Measurements from ENCODE around the gene CAMK2B. TPM values are rescaled to one million over a fixed set of nuclear protein-coding genes. Genes with fewer than 3 reads are reported as not detected.

CAMK2B gene
- total and polyA plus RNA-seq, 9 donors, result 0.22 to 1.4 (median 0.45) TPM; not detected in 2

DNA sequence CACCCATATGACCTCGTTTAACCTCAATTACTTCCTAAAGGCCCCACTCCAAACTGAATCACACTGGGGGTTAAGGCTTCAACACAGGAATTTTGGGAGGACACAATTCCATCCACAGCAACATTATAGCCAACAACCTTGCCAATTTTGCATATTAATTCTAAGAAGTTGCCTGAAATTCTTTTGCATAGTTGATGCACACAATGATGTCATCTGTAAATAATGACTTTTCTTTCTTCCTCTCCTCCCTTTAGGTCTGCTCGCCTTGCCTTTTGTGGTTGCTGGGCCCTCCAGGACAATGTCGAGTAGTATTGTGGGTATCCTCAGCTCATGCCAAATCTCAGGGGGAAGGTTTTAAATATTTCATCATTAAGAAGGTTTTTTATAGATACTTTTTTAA lies 16.0 kb upstream of the CAMK2B start:
- no peak overlapping the region for H3K27ac ChIP-seq
- WGBS, 3 donors, result 74 to 85% (median 80%) methylated on average over 3 of the region's 3 CpGs
- TF ChIP-seq POLR2A (IDR thresholded peaks at IDR 0.05) (no peak), EP300 (IDR thresholded peaks at IDR 0.05) (no peak)
- TF ChIP-seq, protein P1, sequence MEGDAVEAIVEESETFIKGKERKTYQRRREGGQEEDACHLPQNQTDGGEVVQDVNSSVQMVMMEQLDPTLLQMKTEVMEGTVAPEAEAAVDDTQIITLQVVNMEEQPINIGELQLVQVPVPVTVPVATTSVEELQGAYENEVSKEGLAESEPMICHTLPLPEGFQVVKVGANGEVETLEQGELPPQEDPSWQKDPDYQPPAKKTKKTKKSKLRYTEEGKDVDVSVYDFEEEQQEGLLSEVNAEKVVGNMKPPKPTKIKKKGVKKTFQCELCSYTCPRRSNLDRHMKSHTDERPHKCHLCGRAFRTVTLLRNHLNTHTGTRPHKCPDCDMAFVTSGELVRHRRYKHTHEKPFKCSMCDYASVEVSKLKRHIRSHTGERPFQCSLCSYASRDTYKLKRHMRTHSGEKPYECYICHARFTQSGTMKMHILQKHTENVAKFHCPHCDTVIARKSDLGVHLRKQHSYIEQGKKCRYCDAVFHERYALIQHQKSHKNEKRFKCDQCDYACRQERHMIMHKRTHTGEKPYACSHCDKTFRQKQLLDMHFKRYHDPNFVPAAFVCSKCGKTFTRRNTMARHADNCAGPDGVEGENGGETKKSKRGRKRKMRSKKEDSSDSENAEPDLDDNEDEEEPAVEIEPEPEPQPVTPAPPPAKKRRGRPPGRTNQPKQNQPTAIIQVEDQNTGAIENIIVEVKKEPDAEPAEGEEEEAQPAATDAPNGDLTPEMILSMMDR (IDR thresholded peaks at IDR 0.05), result no peak
- no peaks in the 10 kb centered on the region for H3K4me1 ChIP-seq (ENCODE audit: insufficient read depth)
- DNase-seq, result no peak
- H3K9me3 ChIP-seq, result no peaks in the 10 kb centered on the region
- intact Hi-C loops (cut with DNase I), result no loop called here
- H3K36me3 ChIP-seq, result no peaks in the 10 kb centered on the region
- H3K4me3 ChIP-seq, result no peak overlapping the region
- no peaks in the 10 kb centered on the region for H3K27me3 ChIP-seq

DNA sequence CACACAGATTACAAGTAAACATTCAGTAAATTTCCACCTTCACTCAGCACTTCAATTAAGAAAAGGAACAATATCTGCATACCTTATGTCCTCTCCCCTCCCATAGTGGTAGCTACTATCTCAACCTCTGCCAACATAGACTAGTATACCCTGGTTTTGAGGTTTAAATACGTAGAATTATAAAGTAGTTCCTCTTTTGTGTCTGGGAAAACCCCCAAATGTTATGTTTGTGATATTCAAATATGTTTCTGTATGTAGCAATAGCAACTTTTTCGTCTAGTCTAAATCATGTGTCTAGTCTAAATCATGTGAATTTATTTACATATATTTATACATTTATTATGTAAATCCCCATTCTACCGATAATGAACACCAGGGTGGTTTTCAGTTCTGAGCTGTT lies 13.2 kb upstream of the CAMK2B start:
- no peak for DNase-seq
- H3K36me3 ChIP-seq, result no peaks in the 10 kb centered on the region
- H3K27me3 ChIP-seq, result no peaks in the 10 kb centered on the region
- intact Hi-C loops (cut with DNase I), result no loop called here
- peaks cover 4% of the 10 kb centered on the region for H3K4me1 ChIP-seq (ENCODE audit: insufficient read depth)
- H3K27ac ChIP-seq, result no peak overlapping the region
- no peaks in the 10 kb centered on the region for H3K9me3 ChIP-seq
- no peak overlapping the region for H3K4me3 ChIP-seq
- no peak for TF ChIP-seq POLR2A (IDR thresholded peaks at IDR 0.05)
- TF ChIP-seq EP300 (IDR thresholded peaks at IDR 0.05), result no peak
- TF ChIP-seq, protein P1 (IDR thresholded peaks at IDR 0.05), result no peak
- 66 to 80% (median 79%) methylated on average over 3 of the region's 3 CpGs for WGBS, 3 donors

DNA sequence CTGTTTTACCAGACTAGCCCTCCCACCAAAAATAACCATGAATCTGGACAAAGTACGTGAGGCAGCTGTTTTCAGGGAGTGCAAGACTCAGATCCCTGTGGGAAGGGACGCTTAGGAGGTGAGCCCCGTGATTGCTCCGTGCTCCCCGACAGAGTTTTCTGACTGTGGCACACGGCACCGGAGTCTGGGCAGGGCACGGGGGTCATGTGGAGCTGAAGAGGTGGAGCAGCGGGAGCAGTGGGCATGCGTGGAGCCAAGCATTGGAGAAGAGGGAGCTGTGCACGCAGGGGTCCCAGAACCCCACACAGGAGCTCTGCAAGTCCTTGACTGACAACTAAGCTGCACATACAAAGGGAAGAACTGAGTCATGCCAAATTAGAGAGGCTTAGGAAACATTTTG lies 11.1 kb upstream of the CAMK2B start:
- intact Hi-C loops (cut with DNase I), result no loop called here
- WGBS, 3 donors, result 90 to 94% (median 91%) methylated on average over 11 of the region's 11 CpGs
- TF ChIP-seq POLR2A (IDR thresholded peaks at IDR 0.05), result no peak
- no peak for TF ChIP-seq EP300 (IDR thresholded peaks at IDR 0.05)
- TF ChIP-seq, protein P1 (IDR thresholded peaks at IDR 0.05), result no peak

DNA sequence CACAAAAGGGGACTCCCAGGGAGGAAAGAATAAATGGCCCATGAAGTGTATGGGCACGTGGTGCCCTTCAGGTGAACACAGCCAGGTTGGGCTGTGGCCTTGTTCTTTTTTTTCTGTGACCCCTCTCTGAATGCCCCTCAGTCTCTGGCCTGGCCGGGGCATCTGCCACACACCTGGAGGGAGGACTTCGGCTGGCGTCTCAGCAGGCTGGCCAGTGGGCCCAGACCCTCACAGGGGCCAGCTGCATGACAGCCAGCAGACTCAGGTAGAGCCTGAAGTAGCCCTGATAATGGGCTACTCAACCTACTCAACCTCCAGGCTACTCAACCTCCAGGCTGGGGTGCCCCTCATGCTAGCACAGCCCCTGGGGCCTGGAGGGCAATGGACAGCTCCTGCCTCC lies 9.8 kb upstream of the CAMK2B start:
- Histone ChIP-seq H3K9me3 (no peaks in the 10 kb centered on the region), H3K36me3 (no peaks in the 10 kb centered on the region), H3K4me3 (no peak overlapping the region), H3K4me1 (ENCODE audit: insufficient read depth) (peaks cover 5% of the 10 kb centered on the region), H3K27me3 (no peaks in the 10 kb centered on the region), H3K27ac (no peak overlapping the region)
- 88 to 91% (median 91%) methylated on average over 4 of the region's 4 CpGs for WGBS, 3 donors
- DNase-seq, result no peak
- intact Hi-C loops (cut with DNase I), result no loop called here
- TF ChIP-seq POLR2A (IDR thresholded peaks at IDR 0.05) (no peak), EP300 (IDR thresholded peaks at IDR 0.05) (no peak)
- TF ChIP-seq, protein P1 (IDR thresholded peaks at IDR 0.05), result no peak

More for the DNA sequence above, 11.1 kb upstream of the CAMK2B start:
- Histone ChIP-seq H3K9me3 (no peaks in the 10 kb centered on the region), H3K27ac (no peak overlapping the region), H3K4me3 (no peak overlapping the region), H3K4me1 (ENCODE audit: insufficient read depth) (peaks cover 5% of the 10 kb centered on the region), H3K27me3 (no peaks in the 10 kb centered on the region), H3K36me3 (no peaks in the 10 kb centered on the region)
- no peak for DNase-seq

DNA sequence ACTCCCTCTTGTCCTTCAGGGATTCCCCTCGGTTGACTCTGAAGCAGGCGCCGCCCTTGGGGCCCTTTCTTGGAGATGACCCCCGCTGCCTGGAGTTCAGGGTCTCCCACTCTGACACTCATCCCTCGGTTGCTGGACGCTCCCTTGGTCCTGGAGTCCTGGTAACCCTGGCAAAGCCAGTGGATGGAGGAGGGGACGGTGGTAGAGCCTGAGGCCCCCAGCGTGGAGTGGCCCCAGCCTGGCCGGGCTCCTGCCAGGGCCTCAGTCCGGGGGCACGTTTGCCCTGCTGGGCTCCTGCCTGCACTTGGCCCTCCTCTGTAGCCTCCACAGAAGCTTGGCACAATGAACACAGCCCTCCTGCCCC lies 9.3 kb upstream of the CAMK2B start:
- Histone ChIP-seq H3K27me3 (no peaks in the 10 kb centered on the region), H3K4me1 (ENCODE audit: insufficient read depth) (peaks cover 5% of the 10 kb centered on the region), H3K27ac (no peak overlapping the region), H3K4me3 (no peak overlapping the region), H3K36me3 (no peaks in the 10 kb centered on the region), H3K9me3 (no peaks in the 10 kb centered on the region)
- TF ChIP-seq, protein P1 (IDR thresholded peaks at IDR 0.05), result no peak
- TF ChIP-seq POLR2A (IDR thresholded peaks at IDR 0.05) (no peak), EP300 (IDR thresholded peaks at IDR 0.05) (no peak)
- no peak for DNase-seq
- WGBS, 3 donors, result 71 to 83% (median 72%) methylated on average over 11 of the region's 11 CpGs
- intact Hi-C loops (cut with DNase I), result no loop called here
